IPS-NIHi7 (cell line): Measurements from ENCODE around the gene ENDOV.
A peak's percentile ranks its signal among the peaks of the same experiment; 100 is the strongest.

Experiments used
- DNase-seq: peaks from one replicate; pipeline ENCODE4 v3.0.0; 2012; ENCODE audit warnings: mixed read lengths; ENCODE audit errors: extremely low spot score

ENDOV gene

DNA sequence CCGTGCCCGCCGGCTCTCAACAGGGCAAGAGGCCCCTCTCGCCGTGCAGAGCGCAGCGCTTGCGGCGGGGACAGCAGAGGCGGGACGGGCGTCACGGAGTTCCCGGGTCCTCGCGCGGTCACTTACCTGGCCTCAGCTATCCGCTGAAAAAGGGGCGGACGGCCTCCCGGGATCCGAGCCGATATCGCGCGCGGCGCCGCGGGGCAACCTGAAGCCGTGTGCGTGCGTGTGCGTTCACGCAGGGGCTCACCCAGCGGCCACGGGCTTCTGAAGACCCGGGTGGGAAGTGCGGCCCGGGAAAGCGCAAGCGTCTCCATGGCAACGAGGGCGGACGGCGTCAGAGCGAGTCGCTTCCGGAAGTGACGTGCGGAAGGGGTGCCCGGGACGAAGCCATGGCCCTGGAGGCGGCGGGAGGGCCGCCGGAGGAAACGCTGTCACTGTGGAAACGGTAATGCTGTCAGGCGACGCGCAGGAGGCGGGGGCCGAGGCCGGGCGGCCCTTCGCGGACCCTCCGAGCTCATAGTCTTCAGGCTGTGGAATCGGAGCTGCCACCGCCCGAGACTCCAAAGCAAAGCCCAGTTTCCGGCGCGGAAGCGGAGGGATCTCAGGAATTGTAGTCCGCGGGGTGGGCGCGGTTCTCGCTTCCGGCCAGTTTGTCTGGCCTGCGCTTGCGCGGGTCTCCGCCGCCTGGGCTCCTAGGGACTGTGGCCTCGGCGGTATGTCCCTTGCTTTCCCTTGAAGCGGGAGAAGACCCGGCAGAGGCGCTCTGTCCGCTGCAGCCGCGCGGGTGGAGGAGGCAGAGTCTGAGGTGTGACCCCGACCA is at the start of gene ENDOV:
Gene ENDOV, plus strand, starts transcription at position 365 of the 823 bp plus-strand sequence. Its CDS starts 28 bp downstream, at position 393.
- peak; percentile 98 for DNase-seq

GRCh38 chr17:80365983-80366382 is 49.0 kb upstream of the ENDOV start:
- no peak for DNase-seq

DNA sequence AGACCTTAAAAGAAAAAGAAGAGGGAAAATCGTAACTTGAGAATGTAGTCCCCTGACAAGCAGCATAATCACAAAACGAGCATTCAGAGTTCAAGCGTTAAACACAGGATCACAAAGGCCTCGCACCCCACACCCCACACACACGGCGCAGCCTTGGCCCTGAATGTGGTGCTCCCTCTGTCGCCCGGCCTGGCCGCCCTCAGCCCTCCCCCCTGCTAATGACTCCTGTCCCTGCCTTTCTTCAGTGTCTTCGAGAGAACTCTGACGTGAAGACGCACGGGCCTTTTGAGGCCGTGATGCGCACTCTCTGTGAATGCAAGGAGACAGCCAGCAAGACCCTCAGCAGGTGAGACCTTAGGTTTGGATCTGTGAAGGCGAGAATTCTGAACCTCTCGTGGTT is 47.5 kb upstream of the ENDOV start:
- no peak for DNase-seq

DNA sequence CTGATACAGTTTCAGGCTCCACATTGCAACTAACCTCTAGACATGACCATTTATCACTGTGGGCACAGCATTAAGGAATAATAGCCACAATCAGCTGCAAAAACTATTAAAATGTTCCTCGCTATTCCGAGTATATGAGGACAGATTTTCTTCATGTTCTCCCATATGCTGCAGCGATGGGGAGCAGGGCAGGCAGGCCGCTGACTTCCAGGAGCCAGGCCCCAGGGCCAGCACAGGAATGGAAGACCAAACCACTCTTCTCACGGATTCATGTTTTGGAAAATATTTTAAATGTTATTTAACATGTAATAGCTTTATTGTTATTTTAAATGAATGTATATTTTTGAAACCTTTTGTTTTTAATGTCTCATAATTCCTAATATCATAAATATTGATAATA is 43.8 kb upstream of the ENDOV start:
- no peak for DNase-seq

DNA sequence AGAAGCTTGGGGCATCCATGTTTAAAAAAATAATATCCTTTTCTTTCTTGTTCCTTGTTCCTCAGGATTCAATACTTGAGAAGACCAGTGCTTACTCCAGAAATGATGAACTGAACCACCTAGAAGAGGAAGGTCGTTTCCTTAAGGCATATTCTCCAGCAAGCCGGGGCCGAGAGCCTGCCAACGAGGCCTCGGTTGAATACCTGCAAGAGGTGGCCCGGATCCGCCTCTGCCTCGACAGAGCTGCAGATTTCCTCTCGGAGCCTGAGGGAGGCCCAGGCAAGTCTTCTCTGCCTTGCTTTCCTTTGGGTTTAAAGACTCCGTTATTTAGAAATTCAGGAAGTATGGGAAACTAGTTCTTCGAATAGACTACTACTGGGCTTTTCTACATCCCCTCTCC is 42.5 kb upstream of the ENDOV start:
- DNase-seq, result no peak

GRCh38 chr17:80372922-80373570 is 41.9 kb upstream of the ENDOV start:
- no peak for DNase-seq

- no peak for DNase-seq
Measured at GRCh38 chr17:80374039-80374731, 40.8 kb upstream of the ENDOV start.

DNA sequence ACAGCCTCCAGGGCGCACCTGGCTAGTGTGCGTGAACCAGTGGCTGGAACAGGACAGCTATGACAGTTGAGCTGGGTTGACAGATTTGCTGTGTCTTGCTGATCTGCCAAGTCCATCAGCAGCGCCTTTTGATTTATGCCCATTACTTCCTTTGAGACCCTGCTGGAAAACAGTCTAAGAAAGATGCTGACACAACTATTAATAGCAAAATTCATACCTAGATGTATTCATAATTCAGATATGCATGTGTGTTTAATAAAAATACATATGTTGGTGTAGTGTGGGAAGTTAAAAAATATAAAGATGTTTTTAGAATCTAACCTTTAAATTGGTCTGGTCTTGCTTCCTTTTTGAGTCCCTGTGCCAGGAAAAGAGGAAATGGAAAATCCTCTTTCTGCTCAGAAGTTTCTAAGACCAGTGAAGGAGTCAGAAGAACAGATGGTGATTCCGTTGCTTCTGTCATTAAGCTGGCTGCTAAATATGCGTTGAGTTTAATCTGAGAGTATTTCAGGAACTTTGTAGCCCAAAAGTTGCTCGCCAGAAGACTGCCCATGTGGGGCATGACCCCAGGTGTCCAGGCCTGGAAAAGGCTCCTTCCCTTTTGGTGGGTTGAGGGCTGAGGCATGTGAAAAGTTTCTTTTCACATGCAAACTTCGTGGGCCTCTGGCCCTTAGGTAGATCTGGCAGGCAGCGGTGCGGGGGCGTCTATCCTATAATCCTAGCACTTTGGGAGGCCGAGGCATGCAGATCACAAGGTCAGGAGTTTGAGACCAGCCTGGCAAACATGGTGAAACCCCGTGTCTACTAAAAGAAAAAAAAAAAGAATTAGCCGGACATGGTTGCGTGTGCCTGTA is 40.0 kb upstream of the ENDOV start:
- DNase-seq, result no peak

GRCh38 chr17:80376531-80376930 is 38.4 kb upstream of the ENDOV start:
- no peak for DNase-seq

GRCh38 chr17:80377798-80378197 is 37.2 kb upstream of the ENDOV start:
- no peak for DNase-seq

DNA sequence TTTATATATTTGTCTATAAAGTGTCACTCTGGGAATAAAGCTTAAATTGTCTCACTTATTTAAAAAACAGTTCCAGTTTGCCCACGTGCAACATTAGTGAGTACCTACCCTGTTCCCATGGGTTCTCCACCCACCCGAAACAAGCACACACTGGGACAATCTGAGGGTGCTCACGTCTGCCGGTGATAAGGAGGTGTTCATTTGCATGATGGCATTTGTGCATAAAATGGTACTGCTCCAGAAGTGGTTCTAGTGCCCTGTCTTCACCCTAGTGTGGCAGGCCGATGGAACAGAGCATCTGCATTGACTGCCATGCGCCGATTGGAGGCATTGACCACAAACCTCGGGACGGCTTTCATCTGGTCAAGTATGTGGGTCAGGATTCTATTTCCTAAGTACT is 35.6 kb upstream of the ENDOV start:
- DNase-seq, result no peak

DNA sequence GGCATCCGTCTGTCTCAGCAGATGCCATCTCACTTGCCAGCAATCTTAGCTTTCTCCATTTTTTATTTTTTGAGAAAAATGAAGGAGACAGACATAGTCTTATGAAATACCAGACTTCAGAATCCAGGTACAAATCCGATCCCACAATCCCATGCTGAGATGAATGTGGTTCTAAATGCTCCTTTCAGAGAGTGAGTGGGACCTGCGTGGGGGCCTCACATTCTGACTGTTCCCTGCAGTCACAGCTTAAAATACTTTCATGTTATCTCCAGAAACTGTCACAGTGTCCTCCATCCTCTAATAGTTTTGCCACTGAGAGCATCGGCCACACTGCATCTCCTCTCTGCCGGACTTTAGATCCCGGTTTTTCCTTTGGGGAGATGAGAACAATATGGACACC is 34.9 kb upstream of the ENDOV start:
- no peak for DNase-seq

DNA sequence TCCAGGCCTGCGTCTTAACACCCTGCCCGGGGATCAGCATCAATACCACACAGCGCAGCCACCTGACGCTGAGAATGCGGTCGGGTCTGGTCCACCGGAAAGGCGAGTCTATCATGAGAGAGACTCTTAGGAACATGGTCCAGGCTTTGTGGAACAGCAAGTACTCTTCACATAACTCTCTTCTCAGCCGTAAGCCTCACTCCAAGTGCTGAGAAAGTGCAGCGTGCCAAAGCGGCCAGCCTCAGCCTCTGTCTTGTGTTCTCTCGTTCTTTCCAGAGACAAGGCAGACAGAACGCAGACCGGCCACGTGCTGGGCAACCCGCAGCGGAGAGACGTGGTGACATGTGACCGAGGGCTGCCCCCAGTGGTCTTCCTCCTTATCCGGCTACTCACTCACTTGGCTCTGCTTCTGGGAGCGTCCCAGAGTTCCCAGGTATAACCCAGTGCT is 34.4 kb upstream of the ENDOV start:
- DNase-seq, result no peak

DNA sequence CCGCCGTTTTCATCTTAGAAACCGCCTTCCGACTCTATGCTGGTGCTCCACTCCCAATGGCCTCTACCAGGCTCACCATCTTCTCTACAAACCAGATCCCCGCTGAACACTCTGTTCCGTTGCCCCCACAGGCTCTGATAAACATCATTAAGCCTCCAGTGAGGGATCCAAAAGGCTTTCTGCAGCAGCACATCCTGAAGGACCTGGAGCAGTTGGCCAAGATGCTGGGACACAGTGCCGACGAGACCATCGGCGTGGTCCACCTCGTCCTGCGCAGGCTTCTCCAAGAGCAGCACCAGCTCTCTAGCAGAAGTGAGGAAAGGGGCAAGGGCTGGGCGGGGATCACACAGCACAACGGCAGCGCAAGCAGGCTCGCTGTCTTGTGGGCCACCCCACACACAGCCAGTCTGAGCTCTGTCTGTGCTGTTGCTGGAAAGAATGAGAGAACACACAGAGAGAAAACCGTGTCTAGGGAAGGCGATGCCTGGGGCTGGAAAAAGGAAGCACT is 33.5 kb upstream of the ENDOV start:
- DNase-seq, result no peak

- no peak for DNase-seq
Measured at GRCh38 chr17:80382446-80382845, 32.5 kb upstream of the ENDOV start.

DNA sequence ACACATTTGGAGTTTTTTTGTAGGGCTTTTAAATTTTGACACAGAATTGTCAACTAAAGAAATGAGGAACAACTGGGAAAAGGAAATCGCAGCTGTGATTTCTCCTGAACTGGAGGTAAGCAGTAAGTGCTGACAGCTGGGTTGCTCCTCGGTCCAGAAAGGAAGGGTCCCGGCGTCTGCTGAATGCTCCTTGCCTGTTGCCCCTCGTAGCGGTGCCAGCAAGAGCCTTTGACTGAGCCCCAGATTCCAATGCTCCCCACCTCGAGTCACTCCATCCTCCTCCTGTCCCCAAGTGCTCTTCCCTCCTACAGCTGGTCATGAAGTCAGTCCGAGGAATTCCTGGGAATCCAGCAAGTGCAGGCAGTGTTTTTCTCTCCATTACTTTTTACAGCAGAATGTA is 32.0 kb upstream of the ENDOV start:
- no peak for DNase-seq

- DNase-seq, result no peak
Measured at GRCh38 chr17:80384078-80384960, 30.6 kb upstream of the ENDOV start.

DNA sequence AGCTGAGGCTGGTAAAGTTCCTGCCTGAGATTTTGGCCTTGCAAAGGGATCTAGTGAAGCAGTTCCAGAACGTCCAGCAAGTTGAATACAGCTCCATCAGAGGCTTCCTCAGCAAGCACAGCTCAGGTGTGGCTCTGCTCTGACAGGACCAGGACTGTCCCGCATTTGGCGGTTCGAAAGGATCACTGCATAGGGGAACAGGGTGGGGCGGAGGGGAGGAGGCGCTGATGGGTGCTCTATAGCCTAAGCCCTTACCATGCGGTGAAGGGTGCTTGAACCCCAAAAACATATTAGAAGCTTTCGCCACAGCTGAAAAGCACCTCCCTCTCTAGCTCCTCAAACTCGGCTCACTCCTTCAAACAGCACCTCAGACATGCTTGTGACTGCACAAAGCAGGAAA is 29.9 kb upstream of the ENDOV start:
- DNase-seq, result no peak

DNA sequence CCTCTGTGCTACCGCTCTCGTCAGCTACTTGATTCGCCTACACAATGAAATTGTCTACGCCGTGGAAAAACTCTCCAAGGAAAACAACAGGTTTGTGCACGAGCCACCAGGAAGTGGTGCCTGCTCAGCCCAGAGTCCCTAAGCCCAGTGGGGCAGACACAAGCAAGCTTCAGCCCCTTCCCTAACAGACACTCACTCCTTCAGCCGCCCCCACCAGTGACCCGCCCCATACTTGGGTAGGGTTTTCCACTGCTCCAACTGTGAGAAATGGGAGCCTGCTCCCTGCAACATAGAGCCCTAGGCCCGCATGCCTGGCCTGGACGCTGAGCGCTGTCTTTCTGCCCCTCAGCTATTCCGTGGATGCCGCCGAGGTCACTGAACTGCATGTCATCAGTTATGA is 28.6 kb upstream of the ENDOV start:
- DNase-seq, result no peak

DNA sequence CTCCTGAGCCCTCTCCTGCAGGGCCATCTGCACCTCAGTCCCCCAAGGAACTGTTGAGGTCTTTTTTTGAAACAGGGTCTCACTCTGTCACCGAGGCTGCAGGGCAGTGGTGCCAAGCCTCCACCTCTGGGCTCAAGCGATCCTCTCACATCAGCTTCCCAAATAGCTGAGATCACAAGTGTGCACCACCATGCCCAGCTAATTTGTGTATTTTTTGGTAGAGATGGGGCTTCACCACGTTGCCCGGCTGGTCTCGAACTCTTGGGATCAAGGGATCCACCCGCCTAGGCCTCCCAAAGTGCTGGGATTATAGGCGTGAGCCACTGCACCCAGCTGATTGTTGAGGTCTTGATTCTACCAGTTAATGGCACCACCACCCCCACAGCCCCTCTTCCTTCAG is 27.9 kb upstream of the ENDOV start:
- DNase-seq, result no peak

GRCh38 chr17:80388175-80388574 is 26.8 kb upstream of the ENDOV start:
- DNase-seq, result peak; percentile 22
